Measurements from ENCODE around the gene GADD45A.
"Not testable (repeated sequence)": the region's sequence is repeated elsewhere in the genome, so short reads cannot be mapped to it uniquely, and the experiment has no call there.

Gene GADD45A

GRCh38 chr1:67722292-67722944, 37.4 kb downstream of the GADD45A start:
- no peak for DNase-seq

GRCh38 chr1:67723126-67723525, 38.1 kb downstream of the GADD45A start:
- no peak for DNase-seq

GRCh38 chr1:67723620-67724019, 38.6 kb downstream of the GADD45A start:
- DNase-seq: no peak

- no peak for DNase-seq
These were observed 40.0 kb downstream of the GADD45A start for GRCh38 chr1:67724928-67725560.

- DNase-seq: no peak
These were observed 41.2 kb downstream of the GADD45A start for GRCh38 chr1:67726224-67726623.

- DNase-seq: no peak
These were observed 44.9 kb downstream of the GADD45A start for GRCh38 chr1:67729872-67730271.

- not testable (repeated sequence) for DNase-seq
These were observed 45.3 kb downstream of the GADD45A start for GRCh38 chr1:67730312-67730711.

- no peak for DNase-seq
These were observed 46.3 kb downstream of the GADD45A start for GRCh38 chr1:67731322-67731721.

GRCh38 chr1:67732750-67733151, 47.8 kb downstream of the GADD45A start:
- DNase-seq: no peak

- no peak for DNase-seq
These were observed 48.8 kb downstream of the GADD45A start for GRCh38 chr1:67733681-67734322.

GRCh38 chr1:67734323-67734690, 49.3 kb downstream of the GADD45A start:
- no peak for DNase-seq

GRCh38 chr1:67735206-67735605, 50.2 kb downstream of the GADD45A start:
- DNase-seq: no peak

- DNase-seq: peak; percentile 17 to 24
These were observed 51.0 kb downstream of the GADD45A start for GRCh38 chr1:67735806-67736627.

GRCh38 chr1:67736750-67737149, 51.7 kb downstream of the GADD45A start:
- no peak for DNase-seq

- DNase-seq: no peak
These were observed 52.9 kb downstream of the GADD45A start for GRCh38 chr1:67737875-67738274.

All from CD4-positive, alpha-beta T cell treated with Interferon alpha-2 for 1 hour (primary cell).